Testis (tissue), 3 donors: ENCODE results near the gene GDF11. TPM values are rescaled to one million over a fixed set of nuclear protein-coding genes. Genes with fewer than 3 reads are reported as not detected.

Source experiments
- DNase-seq: peaks from one replicate; pipeline ENCODE4 v3.0.0-alpha.2; 2019
- H3K27ac ChIP-seq, 2 donors: fragments of 200-600 bp; sonication (generic); one replicate each; pipeline ENCODE4 v1.5.1; 2019
- H3K27me3 ChIP-seq: fragments of 200-600 bp; sonication (generic); one replicate; pipeline ENCODE4 v1.5.1; 2019
- H3K36me3 ChIP-seq: fragments of 200-600 bp; sonication (generic); one replicate; pipeline ENCODE4 v1.5.1; 2017; ENCODE audit warnings: low read depth; ENCODE audit errors: missing control alignments
- H3K4me1 ChIP-seq: fragments of 200-600 bp; sonication (generic); one replicate; pipeline ENCODE4 v1.5.1; 2019
- H3K4me3 ChIP-seq, 2 donors: fragments of 200-600 bp; sonication (generic); one replicate each; pipeline ENCODE4 v1.5.1; 2017 to 2019
- H3K9me3 ChIP-seq: fragments of 200-600 bp; sonication (generic); one replicate; pipeline ENCODE4 v1.5.1; 2017
- POLR2A ChIP-seq: fragments of 450-650 bp; IDR thresholded peaks from one replicate; pipeline ENCODE4 v1.6.1; 2017; ENCODE audit warnings: antibody characterized with exemption, mild to moderate bottlenecking, moderate library complexity
- WGBS, 2 donors: methylation state at CpG; one replicate each; pipeline ENCODE4 v1.1.5; 2018; 5-methylcytosine and 5-hydroxymethylcytosine counted together
- intact Hi-C: fragments of 100-400 bp; cut with DNase I; formaldehyde crosslinking; loops from one replicate; pipeline ENCODE4 v1.15.1; 2023; ENCODE audit warnings: low total_unique reads
- polyA plus RNA-seq: library from polyadenylated mRNA; stranded (reverse); fragments of 350-450 nt; fragmentation: Illumina TruSeq; extraction: RNeasy Lipid Tissue Mini Kit (QIAGEN cat#74804); gene quantifications from one replicate; pipeline ENCODE4 v1.2.3, GENCODE V29; 2014; ENCODE audit warnings: low read depth, low replicate concordance; ENCODE audit not compliant: insufficient read depth
- total RNA-seq, 2 donors: library from RNA; depleted of rRNA; stranded (reverse); fragments of >200 nt; gene quantifications; one replicate each; pipeline ENCODE4 v1.2.3, GENCODE V29; 2016
- TF ChIP-seq, protein P1 (sequence below), 3 experiments: fragments of 450-650 bp in 2 of 3; fragments of 200-600 bp in 1 of 3; sonication (generic) in 1 of 3; IDR thresholded peaks; one replicate each; pipeline ENCODE4 v1.5.1; 2016 to 2019; ENCODE audit warnings: antibody characterized with exemption in 3 of 3, mild to moderate bottlenecking in 2 of 3, moderate library complexity in 1 of 3

The GDF11 gene
- total and polyA plus RNA-seq, 3 donors from 2014 or later: 3.0 to 3.3 (median 3.1) TPM

DNA sequence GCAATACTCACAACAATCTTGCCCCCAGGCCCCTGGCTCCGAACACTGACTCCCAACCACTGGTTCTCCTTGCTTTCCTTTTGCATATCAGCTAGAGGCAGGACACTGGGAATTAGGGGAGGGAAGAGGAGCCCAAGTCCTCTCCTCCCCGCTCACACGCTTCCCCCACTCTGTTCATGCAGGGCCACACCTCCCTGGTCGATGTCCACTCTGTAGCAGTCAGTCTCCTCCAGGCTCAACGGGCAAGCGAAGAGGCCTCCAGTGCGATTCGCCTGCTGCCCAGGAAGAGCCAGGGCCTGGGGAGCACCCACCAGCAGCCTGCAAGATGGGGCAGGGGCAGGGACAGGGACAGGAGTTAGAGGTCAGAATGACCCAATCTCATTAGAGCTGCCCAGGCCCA is 40.1 kb upstream of the GDF11 start:
- no peak overlapping the region for H3K27ac ChIP-seq
- no peaks in the 10 kb centered on the region for H3K27me3 ChIP-seq
- no peaks in the 10 kb centered on the region for H3K36me3 ChIP-seq
- H3K4me1 ChIP-seq: peaks cover 6% of the 10 kb centered on the region
- DNase-seq: no peak
- WGBS, 2 donors: 90 to 92% methylated on average over 8 of the region's 8 CpGs
- no peak overlapping the region for H3K4me3 ChIP-seq
- intact Hi-C loops: no loop called here
- TF ChIP-seq POLR2A: no peak
- TF ChIP-seq, protein P1, sequence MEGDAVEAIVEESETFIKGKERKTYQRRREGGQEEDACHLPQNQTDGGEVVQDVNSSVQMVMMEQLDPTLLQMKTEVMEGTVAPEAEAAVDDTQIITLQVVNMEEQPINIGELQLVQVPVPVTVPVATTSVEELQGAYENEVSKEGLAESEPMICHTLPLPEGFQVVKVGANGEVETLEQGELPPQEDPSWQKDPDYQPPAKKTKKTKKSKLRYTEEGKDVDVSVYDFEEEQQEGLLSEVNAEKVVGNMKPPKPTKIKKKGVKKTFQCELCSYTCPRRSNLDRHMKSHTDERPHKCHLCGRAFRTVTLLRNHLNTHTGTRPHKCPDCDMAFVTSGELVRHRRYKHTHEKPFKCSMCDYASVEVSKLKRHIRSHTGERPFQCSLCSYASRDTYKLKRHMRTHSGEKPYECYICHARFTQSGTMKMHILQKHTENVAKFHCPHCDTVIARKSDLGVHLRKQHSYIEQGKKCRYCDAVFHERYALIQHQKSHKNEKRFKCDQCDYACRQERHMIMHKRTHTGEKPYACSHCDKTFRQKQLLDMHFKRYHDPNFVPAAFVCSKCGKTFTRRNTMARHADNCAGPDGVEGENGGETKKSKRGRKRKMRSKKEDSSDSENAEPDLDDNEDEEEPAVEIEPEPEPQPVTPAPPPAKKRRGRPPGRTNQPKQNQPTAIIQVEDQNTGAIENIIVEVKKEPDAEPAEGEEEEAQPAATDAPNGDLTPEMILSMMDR (IDR thresholded peaks at IDR 0.05): no peak
- H3K9me3 ChIP-seq: no peaks in the 10 kb centered on the region

DNA sequence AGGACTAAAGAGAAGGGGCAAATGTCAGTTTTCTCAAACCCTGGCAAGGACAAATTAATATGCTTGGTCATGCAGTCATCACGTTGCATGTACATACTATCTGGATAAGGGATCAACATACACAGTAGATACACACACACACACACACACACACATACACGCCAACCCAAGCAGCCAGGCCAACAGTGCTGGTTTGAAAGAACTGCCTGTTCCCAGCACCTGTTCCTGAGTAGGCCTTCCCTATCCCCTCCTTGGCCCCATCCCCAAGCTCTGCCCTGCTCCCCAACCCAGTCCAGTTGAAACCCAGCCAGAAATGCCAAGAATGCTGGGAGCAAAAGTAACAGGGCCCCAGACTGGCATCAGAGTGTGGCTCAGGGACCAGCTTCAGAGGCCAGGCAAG is 39.6 kb upstream of the GDF11 start:
- Histone ChIP-seq H3K27me3 (no peaks in the 10 kb centered on the region), H3K27ac (no peak overlapping the region), H3K9me3 (no peaks in the 10 kb centered on the region), H3K36me3 (no peaks in the 10 kb centered on the region), H3K4me1 (peaks cover 8% of the 10 kb centered on the region), H3K4me3 (no peak overlapping the region)
- TF ChIP-seq POLR2A: no peak
- TF ChIP-seq, protein P1 (IDR thresholded peaks at IDR 0.05): no peak
- WGBS, 2 donors: 63 to 71% methylated on average over 2 of the region's 2 CpGs
- no peak for DNase-seq
- intact Hi-C loops: no loop called here

DNA sequence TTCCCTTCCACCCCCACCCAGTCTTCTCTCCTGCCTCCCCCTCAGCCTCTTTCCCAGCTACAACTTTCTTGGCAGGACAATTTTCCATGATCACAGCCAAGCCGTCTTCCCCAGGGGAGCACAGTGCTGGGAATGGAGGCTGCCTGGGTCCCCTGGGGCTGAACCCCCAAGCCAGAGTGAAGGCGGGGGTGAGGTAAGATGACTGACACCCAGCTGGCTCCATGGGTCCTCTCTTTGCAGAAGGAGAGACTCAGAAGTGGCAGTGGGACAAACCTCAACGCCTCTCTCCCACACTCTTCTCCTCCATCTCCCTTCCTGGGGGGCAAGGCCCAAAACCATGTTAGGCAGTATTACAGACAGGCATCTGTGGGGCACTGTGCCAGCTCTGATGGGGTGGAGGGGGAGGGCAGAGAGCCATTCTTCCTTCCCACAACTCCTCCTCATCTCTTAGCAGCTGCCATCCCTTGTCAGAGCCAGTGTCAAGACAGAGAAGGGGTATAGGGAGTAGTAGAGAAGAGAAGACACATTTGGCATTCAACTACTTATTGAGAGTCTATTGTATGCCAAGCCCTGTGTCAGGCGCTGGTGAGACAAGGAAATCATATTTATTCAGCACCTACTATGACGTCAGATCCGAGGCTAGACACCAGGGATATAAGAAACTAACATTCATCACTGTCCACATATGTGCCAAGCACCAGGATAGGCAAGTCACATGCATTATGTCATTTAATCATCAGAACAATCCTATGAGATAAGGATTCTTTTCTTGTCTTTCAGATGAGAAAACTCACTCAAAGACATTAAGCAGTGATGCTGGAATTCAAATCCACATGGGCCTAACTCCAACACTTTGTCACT is 38.8 kb upstream of the GDF11 start:
- peaks cover 14% of the 10 kb centered on the region for H3K4me1 ChIP-seq
- no peak for DNase-seq
- TF ChIP-seq POLR2A: no peak
- TF ChIP-seq, protein P1 (IDR thresholded peaks at IDR 0.05): no peak
- H3K36me3 ChIP-seq: no peaks in the 10 kb centered on the region
- H3K4me3 ChIP-seq: no peak overlapping the region
- H3K27ac ChIP-seq: no peak overlapping the region
- 81 to 86% methylated on average over 6 of the region's 6 CpGs for WGBS, 2 donors
- H3K27me3 ChIP-seq: no peaks in the 10 kb centered on the region
- H3K9me3 ChIP-seq: no peaks in the 10 kb centered on the region
- intact Hi-C loops: no loop called here

DNA sequence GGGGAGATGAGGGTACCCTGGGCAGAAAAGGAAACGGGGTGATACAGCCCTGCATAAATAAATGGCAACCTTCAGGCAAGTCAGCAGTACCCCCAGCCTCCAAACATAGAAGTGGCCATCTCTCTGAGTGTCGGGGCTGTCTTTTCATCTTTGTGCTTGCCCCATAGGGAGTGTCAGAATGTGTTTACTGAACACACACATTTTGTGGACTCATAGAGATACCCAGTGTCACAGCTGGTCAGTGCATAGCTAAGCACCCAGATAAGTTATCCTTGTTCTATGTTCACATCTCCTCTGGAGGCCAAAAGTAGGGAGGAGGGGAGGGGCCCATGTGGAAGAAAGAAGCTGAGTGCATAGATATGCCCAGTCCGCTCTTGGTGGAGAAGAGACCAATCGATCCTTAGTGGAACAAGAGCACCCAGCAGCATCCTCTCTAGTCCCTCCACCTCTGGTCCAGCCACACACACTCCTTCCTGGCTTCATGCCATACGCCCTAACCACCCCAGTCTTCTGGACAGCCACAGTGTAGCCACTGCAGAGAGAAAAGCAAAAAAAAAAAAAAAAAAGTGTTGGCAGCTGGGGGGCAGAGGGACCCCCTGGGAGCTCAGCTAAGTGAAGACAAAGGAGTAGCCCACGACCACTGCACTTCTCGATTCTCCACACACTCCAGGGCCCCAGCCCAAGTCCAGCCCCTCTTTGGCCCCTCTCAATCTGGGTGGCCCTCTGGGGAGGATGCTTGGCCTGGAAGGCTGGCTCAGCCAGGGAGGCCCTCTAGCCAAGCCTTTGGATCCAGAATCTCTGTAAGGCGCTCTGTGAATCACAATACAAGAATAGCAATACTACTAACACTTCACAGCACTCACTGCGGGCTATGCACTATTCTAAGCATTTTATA is 37.9 kb upstream of the GDF11 start:
- no peaks in the 10 kb centered on the region for H3K36me3 ChIP-seq
- H3K4me1 ChIP-seq: peaks cover 14% of the 10 kb centered on the region
- TF ChIP-seq, protein P1 (IDR thresholded peaks at IDR 0.05): no peak
- no peak for TF ChIP-seq POLR2A
- DNase-seq: no peak
- H3K27me3 ChIP-seq: no peaks in the 10 kb centered on the region
- intact Hi-C loops: no loop called here
- H3K4me3 ChIP-seq: no peak overlapping the region
- no peaks in the 10 kb centered on the region for H3K9me3 ChIP-seq
- WGBS, 2 donors: 67 to 82% methylated on average over 9 of the region's 9 CpGs
- H3K27ac ChIP-seq: no peak overlapping the region
